Measurements from ENCODE around the gene DDAH1.

The DDAH1 gene

DNA sequence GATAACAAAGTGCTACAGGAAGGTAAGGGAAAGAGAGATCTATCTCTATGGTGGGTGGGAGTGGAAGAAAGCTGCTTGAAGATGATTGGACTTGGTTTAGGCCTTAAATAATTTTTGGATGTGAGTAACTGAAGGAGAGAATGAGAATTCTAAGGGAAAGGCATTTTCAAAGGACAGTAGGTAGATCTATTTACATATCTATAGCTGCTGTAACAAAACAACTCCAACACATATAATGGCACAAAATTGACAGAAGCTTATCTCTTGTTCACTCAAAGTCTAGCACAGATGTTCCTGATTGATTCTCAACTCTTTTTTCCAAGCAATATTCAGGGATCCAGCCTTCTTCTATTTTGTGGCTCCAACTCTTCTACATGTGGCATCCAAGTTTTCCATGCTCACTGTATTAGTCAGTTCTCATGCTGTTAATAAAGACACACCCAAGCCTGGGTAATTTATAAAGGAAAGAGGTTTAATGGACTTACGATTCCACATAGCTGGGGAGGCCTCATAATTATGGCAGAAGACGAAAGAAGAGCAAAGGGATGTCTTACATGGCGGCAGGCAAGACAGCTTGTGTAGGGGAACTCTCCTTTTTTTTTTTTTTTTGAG is 3.1 kb upstream of the DDAH1 start:
- no peak for DNase-seq

DNA sequence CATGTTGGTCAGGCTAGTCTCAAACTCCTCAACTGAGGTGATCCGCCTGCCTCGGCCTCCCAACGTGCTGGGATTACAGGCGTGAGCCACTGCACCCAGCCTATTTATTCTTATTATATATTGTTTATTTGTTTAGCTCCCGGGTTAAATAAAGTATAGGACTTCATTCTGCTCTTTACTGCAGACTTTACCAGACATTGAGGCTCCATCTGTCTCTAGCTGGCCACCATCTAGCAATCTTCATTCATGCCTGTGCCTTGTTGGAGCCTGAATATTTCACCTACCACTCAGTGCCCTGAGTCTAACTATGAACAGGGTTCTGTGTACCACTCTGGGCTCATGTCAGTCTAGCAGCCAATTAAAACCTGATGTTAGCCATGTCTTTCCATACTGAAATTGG is 2.1 kb upstream of the DDAH1 start:
- no peak for DNase-seq

GRCh38 chr1:85465786-85466134 is 801 bp upstream of the DDAH1 start:
- peak; percentile 34 for DNase-seq

DNA sequence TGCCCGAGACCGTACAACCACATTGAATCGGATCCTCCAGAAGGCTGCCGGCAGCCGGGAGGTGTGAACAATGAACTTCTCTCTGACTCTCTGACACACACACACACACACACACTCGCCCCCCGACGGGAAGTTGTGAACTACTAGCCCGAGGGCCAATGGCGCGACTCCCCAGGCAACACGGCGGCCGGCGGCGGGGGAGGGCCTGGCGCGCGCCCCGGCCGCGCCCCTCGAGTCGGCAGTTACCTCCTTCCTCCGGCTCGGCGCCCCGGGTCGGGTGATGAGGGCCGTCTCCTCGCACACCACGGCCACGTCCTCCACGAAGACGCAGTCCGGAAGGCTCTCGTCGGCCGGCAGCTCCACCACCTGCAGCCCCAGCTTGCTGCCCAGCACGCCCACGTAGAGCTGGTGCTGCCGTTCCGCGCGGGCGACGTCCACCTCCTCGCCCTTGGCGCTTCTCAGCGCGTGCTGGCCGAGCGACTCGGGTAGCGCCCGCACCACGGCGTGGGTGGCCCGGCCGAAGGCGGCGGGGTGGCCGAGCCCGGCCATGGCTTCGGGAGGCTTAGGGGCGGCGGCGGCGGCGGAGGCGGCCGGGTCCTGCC is 361 bp downstream of the DDAH1 start:
- DNase-seq, result peak; percentile 84

DNA sequence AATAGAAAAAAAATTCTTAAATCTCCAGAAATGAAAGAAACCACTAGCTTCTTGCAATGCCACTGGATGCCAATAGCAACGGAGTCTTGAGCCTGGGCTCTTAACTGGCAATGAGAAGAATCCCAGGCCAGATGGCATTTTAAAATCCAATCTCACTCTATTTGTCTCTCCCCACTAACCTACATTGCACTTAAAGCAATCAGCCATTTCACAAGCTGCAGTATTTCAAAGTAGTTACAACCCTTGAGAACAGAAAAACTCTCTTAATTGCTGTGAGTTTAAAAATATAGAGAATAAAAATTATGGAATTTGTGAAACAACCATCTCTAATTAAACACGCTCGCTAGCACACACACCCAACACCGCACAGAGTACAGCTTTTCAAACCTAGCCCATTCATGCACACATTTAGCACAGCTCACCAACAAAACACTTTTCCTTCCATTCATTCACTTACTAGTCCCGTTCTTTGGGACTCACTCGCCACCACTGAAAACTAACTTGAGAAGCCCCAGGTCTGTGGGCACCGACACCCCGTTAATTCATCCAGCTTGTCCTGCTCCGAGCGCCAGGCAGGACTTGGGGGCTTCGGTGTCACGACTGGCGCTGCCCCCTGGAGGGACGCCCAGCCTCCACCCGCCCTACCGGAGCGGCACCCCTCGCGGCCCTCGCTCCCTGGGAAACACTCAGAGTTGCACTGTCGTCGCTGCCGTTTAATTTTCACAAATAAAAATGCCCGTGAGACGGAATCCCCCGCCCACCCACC is 1.0 kb downstream of the DDAH1 start:
- peak; percentile 50 for DNase-seq

- no peak for DNase-seq
Measured at GRCh38 chr1:85462931-85463649, 1.9 kb downstream of the DDAH1 start.

DNA sequence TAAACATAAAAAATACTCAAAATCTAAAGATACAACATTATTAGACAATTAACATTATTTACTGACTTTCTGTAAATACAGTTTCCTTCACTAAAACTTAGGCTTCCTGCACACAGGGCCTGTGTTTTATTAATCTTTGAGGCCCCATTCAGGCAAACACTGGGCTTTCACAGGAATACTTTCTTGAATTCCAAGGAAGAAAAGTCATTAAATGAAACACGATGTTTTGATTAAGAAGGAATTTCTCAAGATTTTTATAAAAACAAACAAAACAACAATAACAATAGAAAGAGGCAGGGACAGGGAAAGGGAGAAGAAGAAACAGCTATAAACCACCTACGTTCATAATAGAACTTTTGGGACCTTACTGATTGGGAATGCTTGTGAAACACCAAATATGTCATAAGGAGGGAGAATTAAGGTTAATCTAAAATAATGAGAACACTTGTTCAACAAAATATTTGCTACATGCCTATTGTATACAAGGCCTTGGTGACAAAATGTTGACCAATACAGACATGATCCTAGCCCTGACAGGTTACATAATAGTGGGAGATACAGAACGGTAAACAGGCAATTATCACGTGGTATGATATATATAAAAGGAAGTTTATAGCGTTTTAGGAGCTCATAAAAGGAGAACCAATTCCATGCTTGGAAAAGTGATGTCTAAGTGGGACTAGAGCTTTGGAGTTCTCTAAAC is 3.6 kb downstream of the DDAH1 start:
- DNase-seq, result no peak

DNA sequence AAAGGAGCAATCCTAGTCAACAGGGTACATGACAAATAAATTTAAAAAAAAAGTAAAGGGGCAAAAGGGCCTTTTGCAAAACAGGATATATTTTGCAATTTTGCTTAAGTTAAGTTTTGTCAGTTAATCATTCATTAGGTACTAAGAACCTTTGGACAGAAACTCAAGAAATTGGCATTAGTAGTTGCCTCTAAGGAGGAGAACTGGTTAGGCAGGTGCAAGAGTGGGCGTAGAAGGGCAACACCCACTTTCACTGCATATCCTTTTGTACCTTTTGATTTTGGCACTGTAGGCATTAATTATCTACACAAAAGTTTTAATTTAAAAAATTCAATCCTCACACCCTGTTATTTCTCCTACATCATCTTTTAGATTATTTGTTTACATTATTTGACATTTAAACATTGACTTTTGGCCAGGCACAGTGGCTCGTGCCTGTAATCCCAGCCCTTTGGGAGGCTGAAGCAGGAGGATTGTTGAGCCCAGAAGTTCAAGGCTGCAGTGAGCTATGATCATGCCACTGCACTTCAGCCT is 4.3 kb downstream of the DDAH1 start:
- DNase-seq, result no peak

DNA sequence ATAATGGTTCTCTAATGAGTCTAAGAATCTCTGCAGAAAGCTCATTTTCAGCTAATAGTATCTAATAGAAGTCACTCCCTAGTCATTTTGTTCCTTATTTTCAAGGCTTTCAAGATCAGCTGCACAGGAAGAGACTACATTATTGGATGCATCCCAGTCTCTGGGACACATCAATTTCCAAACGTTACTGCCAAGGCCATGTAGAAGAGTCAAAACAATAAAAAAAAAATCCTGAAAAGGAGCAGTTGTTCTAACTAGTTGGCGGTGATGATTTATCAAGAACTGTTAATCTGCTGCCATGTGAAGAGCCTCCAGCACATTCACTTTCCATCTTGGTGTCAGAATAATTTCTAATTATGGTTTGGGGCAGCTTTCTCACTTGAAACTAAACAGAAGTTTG is 5.7 kb downstream of the DDAH1 start:
- no peak for DNase-seq

GRCh38 chr1:85454214-85454613 is 10.7 kb downstream of the DDAH1 start:
- no peak for DNase-seq

GRCh38 chr1:85453640-85454194 is 11.2 kb downstream of the DDAH1 start:
- DNase-seq, result no peak

DNA sequence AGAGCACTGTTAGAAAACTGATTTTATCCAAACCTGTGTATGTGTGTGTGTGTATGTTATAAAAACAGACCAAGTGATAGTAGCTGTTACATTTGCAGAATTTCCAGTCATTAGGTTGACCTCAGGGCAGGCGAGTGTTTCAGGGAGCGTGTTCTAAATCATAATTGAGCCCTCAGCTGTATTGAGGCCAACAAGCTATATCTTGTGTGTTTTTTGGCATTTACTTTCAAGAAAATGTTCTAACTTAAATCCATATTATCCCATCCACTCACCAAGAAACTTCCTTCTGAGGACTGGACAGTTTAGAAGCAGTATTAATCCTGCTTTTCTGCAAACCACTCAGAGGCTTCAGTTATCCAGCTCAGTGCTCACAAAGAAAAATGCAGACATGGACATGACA is 12.0 kb downstream of the DDAH1 start:
- DNase-seq, result no peak

DNA sequence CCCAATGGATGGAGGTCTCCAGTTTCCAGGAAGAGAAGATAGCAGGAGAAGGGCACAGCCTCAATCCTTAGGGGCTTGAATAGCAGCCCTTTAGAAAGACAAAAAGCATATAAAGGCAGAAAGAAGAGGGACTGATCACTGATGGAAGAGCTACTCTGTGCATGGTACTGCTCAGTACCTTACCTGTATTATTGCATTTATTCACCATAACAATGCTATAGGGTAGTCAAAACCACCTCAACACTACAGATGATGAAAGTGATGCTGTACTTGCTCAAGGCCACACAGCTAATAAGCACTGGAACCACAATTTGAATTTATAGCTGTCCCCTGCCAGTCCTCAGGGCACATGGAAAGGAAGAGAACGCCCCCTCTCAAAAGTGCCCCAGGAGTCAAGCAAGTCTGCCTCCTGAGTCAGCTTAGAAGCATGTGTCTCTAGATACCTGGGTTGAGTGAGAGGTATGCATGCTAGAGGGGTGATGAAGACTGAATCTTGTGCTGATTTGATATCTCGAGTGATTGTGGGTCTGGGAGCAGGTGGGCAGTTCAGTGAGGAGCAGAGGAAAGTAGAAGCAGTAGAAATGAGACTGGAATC is 13.6 kb downstream of the DDAH1 start:
- peak; percentile 46 for DNase-seq

DNA sequence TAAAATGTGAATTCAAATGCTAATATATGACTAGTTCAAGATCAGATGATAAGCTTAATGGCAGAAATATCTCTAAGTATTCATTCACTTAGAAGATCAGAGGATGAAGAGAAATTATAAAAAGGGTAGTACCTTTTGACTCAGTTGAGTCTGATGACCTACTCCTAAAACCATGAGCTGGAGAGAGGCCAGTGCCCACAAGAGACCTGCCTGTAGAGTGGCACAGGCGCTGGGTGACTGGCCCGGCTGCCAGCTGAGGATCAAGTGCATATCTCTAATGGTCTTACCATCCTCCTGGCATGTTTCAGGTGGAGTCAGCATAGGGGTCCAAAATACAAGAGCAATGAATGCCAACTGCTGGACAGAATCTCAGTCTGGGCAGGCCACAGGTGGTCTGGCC is 14.1 kb downstream of the DDAH1 start:
- DNase-seq, result no peak

DNA sequence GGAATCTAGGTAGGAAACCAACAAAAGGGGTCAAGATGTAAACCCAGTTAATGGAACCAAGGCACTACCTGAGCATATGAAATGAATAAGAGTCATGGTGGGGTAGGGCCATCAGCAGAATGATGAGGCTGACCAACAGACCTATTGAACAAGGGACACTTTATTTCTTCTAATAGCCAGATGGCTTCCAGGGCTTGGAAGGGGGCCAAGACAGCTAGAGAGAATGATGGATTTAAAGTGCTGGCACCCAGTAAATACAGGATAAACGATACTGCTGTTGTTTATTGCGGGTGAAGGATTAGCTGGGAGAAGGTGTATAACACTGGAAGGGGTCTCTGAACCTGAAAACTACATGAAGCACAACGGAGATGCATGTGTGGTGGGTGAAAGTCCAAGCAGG is 15.6 kb downstream of the DDAH1 start:
- DNase-seq, result no peak

GRCh38 chr1:85448358-85448757 is 16.6 kb downstream of the DDAH1 start:
- peak; percentile 78 for DNase-seq

- DNase-seq, result no peak
Measured at GRCh38 chr1:85447006-85447943, 17.7 kb downstream of the DDAH1 start.

DNA sequence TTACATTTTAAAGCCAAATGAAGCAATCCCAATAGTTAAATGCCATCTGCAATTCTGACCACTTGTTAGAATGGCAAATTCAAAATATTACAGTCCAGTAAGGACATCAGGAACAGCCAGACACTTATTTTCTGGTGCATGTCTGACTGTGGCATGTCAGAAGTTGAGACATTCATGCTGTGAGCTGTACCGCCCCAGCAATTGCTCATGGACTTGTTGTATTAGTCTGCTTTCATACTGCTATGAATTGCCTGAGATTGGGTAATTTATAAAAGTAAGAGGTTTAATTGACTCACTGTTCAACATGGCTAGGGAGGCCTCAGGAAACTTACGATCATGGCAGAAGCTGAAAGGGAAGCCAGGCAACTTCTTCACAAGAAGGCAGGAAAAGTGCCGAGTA is 19.1 kb downstream of the DDAH1 start:
- no peak for DNase-seq

GRCh38 chr1:85444381-85444780 is 20.6 kb downstream of the DDAH1 start:
- DNase-seq, result no peak

DNA sequence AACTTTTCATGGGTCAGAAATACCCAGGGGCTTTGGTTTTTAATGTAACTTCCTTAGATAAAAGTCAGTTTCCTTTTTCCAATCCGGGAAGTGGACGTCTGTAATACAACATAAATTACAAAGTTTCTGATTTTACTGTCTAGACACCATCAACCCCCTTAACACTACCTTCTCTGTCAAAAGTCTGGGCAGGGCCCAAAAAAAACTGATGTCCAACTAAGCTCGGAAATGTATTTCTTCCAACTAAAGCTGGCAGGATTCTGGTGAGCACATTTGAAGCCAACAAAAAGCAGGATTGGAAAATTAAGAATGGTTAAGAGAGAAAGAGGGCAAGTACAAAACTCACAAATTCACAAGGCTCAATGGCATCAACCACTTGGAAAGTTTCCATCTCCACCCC is 24.3 kb downstream of the DDAH1 start:
- no peak for DNase-seq

- peak; percentile 58 for DNase-seq
Measured at GRCh38 chr1:85438353-85438752, 26.6 kb downstream of the DDAH1 start.
